GM19455 (cell line): ENCODE results near the gene PRKCD.

ENCODE experiments used
- ATAC-seq: cut with Tn5 transposase; IDR thresholded peaks from one replicate; pipeline ENCODE4 v1.9.1; 2021; ENCODE audit not compliant: unreplicated experiment

The PRKCD gene

GRCh38 chr3:53169832-53170324 lies 8.9 kb downstream of the PRKCD start:
- ATAC-seq: no peak

- ATAC-seq: peak; percentile 28
Measured at GRCh38 chr3:53170325-53171063, 9.5 kb downstream of the PRKCD start.

DNA sequence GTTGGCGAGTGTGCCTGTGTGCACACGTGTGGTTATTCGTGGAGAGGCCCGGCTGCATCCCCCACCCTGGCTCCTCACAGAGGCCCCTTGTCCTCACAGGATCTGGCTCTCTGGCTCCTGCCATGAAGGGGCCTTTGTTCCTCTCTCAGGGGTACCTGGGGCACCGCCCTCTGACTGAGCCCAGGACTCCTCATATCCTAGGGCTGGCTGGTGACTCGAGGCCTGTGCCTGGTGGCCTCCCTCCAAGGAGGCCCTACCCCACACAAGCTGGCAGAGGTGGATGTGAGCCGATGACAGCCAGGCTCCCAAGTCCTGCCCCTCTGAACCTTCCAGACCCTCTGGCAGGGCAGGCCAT lies 10.0 kb downstream of the PRKCD start:
- ATAC-seq: no peak

DNA sequence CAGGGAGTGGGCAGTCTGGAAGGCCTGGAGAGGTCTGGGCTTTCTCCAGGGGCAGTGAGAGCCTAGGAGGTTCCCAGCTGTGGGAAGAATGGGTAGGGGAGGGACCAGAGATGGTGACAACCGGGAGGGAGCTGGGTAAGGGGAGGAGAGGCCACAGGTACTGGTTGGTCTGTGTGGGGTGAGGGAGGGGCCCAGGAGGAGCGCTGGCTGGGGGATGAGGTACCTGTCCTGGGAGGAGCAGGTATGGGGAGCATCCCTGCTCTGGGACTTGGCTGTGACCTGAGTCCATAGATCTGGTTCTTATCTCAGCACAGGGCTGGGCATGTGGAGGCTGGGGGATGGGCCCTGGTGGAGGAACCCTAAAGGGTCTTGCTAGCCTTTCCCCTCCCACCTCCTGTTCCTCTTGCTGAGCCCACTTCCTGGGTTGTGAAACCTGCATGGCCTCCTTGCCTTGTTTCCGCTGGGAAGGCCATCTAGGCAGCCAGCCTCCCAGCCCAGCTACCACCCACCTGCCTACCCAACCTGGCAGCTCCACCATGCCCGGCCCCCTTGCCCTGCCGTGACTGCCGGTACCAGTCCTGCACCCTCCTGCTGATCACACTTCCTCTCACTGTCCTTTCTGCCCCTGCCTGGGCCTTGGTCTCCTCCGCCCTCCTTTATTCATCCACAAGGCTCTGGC lies 11.0 kb downstream of the PRKCD start:
- no peak for ATAC-seq

GRCh38 chr3:53173107-53173506 lies 12.1 kb downstream of the PRKCD start:
- no peak for ATAC-seq

GRCh38 chr3:53174346-53175250 lies 13.6 kb downstream of the PRKCD start:
- ATAC-seq: no peak

GRCh38 chr3:53175613-53176540 lies 14.9 kb downstream of the PRKCD start:
- ATAC-seq: no peak

DNA sequence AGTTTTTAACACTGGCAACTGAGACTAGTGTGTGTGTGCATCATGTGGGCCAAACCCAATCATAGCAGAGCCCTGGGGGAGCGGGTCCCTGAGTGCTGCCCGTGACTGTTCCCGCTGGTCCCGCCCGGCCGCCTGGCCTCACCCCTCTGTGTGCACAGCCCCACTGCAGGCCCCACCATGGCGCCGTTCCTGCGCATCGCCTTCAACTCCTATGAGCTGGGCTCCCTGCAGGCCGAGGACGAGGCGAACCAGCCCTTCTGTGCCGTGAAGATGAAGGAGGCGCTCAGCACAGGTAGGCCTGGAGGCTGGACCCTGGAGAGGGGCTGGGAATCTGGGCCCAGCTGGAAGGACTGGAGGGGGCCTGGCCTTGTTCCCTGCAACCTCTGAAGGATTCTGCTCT lies 17.2 kb downstream of the PRKCD start:
- no peak for ATAC-seq

DNA sequence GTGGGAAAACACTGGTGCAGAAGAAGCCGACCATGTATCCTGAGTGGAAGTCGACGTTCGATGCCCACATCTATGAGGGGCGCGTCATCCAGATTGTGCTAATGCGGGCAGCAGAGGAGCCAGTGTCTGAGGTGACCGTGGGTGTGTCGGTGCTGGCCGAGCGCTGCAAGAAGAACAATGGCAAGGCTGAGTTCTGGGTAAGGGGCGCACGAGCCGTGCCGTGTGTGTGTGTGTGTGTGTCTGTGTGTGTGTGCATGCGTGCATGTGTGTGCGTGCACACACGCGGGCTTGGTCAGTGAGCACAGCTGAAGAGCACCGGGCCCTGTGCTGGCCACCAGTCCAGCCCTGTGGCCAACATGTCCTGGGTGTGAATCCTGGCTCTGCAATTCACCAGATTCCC lies 18.6 kb downstream of the PRKCD start:
- ATAC-seq: no peak

GRCh38 chr3:53180305-53181023 lies 19.5 kb downstream of the PRKCD start:
- ATAC-seq: peak; percentile 78

- peak; percentile 32 for ATAC-seq
Measured at GRCh38 chr3:53181024-53181371, 20.0 kb downstream of the PRKCD start.

DNA sequence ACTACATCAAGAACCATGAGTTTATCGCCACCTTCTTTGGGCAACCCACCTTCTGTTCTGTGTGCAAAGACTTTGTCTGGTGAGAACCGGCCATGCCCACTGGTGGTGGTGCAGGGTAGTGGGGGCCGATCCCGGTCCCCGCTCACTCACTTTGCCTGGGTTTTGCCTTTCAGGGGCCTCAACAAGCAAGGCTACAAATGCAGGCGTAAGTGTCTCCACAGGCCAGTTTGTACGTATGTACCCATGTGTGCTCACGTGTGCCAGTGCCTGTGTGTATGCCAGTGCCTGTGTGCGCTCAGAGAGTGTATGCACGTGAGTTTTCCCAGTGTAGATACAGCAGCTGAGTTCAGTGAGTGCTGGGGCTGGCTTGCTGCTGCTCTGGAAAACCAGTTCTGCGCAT lies 20.5 kb downstream of the PRKCD start:
- ATAC-seq: no peak

DNA sequence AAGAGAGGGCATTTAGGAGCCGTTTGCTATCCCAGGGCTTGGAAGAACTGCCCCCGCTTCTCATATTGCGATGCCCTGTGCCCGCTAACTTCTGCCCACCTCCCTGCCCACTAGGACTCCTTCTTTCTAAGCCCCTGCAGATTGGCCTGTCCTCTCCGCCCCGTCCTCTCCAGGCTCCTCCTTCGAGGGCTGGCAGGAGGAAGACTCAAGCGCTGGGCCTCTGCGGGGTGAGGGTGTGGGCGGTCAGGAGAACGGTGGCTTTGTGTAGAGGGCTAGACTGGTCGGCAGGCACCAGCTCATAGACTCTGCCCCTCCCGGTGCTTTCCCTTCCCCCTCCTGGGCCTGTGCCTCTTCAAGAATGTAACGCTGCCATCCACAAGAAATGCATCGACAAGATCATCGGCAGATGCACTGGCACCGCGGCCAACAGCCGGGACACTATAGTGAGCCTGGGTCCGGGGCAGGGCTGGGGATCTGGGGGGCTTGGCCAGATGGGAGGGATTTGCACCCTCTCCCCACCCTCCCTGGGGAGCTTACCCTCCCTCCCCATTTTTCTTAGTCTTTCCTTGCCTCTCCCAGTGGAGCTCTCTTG lies 21.9 kb downstream of the PRKCD start:
- no peak for ATAC-seq

DNA sequence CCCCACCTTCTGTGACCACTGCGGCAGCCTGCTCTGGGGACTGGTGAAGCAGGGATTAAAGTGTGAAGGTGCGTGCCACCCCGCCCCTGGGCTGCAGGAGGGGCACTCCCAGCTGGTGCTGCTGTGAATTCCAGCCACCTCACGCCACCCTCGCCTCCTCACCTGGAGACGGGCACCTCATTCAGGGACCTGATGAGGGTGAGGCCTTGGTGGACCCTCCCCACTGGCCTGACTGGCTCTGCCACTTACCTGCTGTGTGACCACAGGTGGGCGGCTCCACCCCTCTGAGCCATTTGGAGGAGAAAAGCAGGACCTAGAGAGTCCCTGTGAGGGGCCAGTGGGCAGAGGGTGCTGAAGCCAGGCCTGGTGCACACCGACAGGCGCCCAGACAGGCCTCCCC lies 22.5 kb downstream of the PRKCD start:
- ATAC-seq: no peak

GRCh38 chr3:53184701-53185100 lies 23.7 kb downstream of the PRKCD start:
- no peak for ATAC-seq

GRCh38 chr3:53185761-53186465 lies 24.9 kb downstream of the PRKCD start:
- no peak for ATAC-seq

DNA sequence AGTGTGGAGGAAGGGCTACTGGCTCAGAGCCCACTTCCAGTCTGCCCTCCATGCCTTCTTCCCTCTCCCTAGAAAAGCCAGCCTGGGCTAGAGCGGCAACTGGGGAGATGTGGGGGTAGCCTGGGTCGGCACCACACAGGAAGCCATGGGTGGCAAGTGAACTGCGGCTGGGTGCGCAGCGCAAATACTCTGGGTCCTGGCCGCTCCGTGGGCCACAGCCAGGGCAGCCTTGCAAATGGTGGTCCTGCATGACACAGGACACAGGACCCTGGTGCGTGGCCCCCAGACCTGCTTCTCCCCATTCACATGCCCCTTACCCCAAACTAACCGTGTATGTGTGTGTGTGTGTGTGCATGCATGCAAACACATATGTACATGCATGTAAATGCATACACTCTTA lies 25.7 kb downstream of the PRKCD start:
- no peak for ATAC-seq

DNA sequence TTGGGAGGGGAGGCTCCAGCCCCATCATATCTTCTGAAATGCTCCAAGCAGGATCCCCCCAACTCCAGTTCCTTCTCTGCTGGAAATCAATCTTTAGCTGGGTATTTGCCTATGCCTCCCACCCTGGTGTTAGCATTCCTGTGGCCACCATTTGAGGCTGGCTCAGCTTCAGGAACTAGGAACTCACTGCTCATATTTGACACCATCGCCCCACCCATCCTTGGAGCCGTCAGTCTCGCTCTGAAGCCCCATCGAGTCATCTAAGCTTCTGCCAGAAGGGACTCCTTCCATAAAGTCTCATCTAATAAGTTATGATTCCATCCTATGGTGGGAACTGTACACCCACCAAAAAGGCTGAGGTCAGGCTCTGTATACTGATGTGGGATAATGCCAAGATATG lies 26.4 kb downstream of the PRKCD start:
- no peak for ATAC-seq

DNA sequence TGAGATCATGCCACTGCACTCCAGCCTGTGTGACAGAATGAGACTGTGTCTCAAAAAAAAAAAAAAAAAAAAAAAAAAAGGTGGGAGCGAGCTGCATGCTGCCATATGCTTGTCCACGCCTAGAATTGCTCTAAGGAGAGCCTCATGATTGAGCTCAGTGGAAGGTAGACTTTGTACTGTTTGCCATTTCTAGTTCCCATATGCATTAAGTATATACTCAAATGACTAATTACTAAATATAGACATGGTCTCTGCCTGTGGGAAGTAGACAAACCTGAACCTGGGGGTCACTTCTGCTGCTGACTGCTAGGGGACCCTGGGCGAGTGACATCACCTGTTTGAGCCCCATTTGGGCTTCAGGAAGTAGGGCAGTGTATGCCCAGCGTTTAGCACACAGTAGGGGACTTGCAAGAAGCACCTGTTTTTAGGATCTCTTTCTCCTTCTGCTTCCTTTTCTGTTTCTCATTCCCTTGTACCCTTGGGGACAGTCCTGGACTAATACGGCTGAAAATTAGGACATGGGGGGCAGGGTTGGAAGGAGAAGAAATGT lies 27.2 kb downstream of the PRKCD start:
- ATAC-seq: no peak
